NCI-H1436 (cell line): Measurements from ENCODE around the gene PTGIR.

Experiments used
- DNase-seq: peaks from one replicate; lab custom pipeline; 2025; lab: John Stamatoyannopoulos, UW

PTGIR gene

DNA sequence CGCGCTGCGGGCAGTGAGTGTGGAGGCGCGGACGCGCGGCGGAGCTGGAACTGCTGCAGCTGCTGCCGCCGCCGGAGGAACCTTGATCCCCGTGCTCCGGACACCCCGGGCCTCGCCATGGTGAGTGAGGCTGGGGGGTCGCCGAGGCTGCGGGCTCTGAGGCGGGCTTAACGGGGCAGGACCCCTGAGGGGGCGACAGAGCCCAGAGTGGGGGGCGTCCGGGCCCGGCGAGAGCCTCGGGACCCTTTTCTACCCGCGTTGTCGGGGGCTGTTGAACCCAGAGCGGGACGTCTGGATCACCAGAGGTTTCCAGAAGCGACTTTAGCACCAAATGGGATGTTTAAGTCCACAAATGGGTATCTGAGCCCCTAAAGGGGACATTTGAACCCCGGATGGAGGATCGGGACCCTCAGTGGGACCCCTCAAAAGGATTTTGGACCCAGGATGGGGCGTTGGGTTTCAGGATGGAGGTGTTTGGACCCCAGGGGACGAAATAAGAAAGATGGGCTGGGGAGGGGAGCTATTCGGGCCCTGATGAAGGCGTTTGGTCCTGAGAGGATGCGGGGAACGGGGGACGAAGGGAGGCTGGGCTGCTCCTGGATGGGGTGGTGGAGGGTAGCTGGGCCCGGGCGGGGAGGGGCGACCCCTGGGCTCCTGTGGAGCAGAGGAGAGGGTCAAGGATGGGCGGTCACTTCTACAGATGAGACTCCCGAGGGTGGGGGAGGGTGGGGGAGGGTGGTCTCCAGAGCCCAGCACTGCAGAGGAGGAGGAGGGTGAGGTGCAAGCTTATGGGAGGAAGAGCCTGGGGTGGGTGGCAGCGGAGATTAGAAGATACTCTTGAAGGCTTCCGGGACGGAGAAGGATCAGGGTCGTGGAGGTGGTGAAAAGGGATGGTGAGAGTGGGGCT, 23.3 kb downstream of the PTGIR start, which contains the start of gene CALM3:
Gene CALM3, plus strand, starts transcription at position 13 of the 907 bp plus-strand sequence. Its CDS starts 105 bp downstream, at position 118.
- no peak for DNase-seq

DNA sequence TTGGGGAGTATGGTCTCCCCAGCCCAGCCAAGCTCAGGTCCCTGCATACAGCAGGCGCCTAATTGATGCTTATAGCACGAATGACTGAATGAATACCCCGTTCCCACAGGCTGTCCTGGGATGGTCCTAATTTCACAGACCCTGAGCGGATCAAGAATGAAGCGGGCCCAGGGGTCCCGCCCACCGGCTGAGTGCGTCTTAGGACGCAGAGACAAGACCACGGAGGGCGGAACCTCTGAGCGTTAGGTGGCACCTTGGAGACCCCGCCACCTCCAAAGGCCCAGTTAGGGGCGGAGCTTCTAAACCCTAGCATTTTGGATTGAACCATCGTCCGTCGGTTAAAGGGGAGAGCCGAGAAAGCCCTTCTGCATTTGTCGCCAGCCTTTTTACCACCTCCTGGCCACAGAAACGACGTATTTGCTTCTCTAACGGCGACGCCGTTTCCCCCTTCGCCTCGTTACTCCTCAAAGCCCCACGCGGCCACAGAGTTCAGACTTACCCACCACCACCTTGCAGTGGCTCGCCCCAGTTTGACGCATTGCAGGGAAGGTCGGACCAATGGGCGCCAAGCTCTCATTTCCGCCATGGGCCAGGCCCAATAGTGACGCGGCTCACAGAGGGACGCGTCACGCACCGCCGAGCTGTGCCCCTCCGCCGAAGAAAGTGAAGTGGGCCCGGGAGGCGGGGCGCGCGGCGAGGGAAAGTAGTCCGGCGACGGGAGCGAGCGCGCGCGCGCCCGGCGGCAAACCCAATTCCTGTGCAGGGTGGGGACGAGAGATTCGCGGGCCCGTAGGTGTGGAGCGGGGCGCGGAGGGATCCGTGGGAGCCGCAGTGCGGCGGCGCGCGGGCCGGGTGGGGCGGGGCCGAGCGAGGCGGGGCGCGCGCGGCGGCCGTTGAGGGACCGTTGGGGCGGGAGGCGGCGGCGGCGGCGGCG, 24.2 kb downstream of the PTGIR start:
- DNase-seq, result peak; percentile 96

DNA sequence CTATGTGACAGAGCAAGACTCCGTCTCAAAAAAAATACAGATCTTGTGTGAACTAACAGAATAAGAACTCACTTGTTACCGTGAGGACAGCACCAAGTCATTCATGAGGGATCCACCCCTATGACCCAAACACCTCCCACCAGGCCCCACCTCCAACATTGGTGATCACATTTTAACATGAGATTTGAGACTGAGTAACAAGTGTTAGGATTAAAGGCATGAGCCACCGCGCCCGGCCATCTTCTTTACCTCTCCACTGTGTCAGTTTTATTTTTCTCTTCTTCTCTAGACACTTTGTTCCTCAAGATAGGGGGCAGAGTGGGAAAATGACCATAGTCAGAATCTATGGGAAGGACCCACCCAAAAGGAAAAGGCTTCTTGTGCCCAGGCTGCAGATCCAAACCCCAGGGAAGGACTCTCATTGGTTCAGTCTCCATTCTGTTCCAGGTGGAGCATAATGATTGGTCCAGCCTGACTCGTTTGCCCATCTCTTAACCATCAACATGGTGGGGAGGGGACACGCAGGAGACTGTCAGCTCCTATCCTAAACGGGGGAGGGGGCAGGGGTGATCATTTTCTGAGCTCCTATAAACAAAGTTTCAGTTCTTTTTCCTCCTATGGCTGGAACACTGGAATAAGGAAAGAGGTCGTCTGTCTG, 25.0 kb downstream of the PTGIR start:
- no peak for DNase-seq

DNA sequence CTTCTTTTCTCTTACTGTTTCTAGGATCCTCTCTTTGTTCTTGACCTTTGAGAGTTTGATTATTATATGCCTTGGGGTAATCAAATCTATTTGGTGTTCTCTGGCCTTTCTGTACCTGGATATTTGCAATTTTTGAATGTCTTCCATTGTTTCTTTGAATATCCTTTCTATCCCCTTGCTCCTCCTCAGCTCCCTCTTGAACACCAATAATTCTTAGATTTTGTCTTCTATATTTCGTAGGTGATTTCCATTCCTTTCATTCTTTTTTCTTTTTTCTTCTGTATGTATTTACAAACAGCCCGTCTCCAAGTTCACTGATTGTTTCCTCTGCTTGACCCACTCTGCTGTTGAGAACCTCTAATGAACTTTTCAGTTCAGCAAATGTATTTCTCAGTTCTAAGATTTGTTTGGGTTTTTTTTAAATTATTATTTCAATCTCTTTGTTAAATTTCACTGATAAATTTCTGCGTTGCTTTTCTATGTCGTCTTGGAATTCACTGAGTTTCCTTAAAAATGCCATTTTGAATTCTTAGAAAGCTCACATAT, 26.4 kb downstream of the PTGIR start:
- DNase-seq, result no peak

DNA sequence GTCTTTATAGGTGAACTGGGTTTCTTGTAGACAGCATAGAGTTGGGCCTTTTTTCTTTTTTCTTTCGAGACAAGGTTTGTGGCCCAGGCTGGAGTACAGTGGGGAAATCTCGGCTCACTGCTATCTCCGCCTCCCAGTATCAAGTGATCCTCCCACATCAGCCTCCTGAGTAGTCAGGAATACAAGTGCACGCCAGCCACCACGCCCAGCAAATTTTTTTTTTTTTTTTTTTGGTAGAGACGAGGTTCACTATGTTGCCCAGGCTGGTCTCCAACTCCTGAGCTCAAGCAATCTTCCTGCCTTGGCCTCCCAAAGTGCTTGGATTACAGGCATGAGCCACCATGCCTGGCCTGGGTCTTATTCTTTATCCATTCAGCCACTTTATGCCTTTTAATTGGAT, 28.9 kb downstream of the PTGIR start:
- no peak for DNase-seq

DNA sequence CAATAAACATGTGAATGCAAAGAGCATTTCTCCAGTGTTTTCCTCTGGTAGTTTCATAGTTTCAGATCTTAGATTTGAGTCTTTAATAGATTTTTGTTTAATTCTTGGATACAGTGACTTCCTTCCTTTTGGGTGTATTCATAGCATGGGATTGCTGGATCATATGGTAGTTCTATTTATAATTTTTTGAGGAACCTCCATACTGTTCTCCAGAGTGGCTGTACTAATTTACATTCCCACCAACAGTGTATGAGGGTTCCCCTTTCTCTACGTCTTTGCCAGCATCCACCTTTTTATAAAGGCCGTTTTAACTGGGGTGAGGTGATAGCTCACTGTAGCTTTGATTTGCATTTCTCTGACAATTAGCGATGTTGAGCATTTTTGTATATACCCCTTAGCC, 33.0 kb downstream of the PTGIR start:
- no peak for DNase-seq

DNA sequence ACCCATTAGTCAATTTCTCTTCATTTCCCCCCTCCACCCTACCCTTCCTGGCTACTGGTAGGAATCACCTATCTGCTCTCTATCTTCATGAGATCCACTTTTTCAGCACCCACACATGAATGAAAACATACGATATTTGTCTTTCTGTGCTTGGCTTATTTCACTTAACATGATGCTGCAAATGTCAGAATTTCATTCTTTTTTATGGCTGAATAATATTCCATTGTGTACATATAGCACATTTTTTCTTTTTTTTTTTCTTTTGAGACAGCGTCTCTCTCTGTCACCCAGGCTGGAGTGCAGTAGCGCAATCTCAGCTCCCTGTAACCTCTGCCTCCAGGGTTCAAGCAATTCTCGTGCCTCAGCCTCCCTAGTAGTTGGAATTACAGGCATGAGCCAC, 33.6 kb downstream of the PTGIR start:
- DNase-seq, result no peak

DNA sequence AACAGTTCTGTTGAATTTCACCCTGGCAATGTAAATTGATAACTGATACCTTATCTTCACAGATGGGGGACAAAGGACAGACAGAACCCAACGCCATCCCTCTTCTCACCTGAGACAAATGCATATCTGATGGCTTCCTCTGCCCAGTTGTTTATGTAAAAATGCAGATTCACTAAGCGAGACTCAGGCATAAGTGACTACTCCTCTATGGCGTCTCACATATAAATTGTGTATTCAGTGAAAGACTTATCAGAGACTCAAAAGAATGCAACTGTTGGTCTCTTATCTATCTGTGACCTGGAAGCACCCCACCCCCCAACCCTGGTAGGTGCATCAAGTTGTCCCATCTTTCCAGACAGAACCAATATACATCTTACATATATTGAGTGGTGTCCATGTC, 37.0 kb downstream of the PTGIR start:
- DNase-seq, result no peak

DNA sequence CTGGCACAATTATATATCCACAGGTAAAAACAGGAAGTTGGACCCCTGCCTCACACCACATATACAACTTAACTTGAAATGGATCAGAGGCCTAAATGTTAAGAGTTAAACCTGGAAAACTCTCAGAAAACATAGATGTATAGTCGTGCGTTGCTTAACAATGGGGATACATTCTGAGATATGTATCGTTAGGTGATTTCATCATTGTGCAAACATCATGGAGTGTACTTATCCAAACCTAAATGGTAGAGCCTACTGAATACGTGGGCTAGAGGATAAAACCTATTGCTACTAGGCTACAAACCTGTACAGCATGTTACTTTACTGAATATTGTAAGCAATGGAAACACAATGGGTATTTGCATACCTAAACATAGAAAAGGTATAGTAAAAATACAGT, 38.6 kb downstream of the PTGIR start:
- no peak for DNase-seq

DNA sequence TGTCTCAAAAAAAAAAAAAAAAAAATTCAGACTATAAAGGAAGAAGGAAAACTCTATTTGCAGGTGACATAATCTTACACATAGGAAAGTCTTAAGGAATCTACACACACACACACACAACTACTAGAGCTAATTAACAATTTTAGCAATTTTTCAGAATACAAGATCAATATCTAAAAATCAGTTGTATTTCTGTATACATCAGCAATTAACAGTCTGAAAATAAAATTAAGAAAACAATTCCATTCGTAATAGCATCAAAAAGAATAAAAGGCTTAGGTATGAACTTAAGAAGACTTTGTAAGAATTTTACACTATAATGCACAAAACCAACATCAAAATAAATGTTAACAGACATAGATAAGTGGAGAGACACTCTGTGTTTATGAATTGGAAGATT, 39.4 kb downstream of the PTGIR start:
- DNase-seq, result no peak

DNA sequence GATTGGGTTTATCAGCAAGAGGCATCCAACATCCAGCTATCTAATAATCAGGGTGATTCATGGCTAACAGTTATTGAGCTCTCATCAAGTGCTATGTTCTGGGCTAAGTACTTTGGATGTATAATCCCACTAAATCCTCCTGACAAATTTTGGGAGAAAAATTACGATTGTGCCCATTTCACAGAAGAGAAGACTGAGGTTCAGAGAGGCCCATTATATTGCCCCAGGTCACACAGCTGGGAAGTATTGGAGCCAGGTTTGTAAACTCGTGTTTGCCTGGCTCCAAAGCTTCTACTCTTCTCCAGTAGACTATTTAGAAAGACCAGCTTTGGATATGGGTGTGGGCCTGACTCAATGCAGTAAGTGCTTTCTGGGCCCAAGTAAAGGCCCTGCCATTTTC, 44.6 kb downstream of the PTGIR start:
- no peak for DNase-seq

DNA sequence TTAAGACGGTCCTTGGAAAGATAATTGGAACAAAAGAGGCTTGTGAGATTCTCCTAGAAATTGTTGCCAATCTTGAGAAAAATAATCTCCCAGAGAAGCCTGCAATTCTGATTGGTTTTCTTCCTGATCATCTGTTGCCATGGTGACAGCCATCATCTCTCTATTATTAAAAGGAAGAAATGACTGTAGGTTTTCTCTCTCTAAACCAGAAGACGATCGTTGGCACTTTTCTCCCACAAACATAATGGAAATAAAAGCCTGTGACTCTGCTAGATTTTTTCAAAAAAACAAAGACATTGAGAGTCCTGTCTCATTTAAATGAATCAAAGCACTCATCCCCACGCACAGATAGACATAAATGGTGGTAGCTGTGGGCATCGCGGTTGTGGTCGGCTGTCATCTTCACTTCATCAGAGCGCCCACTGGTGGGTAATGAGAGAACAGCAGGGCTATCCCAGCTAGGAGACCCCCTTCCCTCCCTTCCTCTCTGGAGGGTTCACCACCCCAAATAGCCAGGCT, 45.5 kb downstream of the PTGIR start:
- DNase-seq, result no peak

DNA sequence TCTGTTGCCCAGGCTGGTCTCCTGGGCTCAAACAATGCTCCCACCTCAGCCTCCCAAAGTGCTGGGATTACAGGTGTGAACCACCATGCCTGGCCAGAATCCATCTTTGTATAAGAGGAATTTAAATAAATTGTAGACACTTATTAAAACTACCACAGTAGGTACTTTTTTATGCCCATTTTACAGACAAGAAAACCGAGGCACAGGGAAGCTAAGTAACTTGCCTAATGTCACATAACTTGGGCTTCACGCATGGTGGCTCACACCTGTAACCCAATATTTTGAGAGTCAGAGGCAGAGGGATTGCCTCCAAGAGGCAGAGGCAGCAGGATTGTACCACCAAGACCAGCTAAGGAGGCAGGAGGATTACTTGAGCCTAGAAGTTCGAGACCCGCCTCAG, 46.4 kb downstream of the PTGIR start:
- no peak for DNase-seq

DNA sequence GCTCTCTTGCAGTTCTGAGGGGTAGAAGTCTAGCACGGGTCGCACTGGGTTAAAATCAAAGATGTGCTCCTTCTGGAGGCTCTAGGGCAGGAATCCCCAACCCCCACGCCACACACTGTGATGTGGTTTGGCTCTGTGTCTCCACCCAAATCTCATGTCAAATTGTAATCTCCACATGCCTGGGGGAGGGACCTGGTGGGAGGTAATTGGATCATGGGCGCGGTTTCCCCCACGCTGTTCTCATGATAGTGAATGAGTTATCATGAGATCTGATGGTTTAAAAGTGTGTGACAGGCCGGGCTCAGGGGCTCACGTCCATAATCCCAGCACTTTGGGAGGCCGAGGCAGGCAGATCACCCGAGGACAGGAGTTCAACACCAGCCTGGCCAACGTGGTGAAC, 50.4 kb downstream of the PTGIR start:
- DNase-seq, result no peak

DNA sequence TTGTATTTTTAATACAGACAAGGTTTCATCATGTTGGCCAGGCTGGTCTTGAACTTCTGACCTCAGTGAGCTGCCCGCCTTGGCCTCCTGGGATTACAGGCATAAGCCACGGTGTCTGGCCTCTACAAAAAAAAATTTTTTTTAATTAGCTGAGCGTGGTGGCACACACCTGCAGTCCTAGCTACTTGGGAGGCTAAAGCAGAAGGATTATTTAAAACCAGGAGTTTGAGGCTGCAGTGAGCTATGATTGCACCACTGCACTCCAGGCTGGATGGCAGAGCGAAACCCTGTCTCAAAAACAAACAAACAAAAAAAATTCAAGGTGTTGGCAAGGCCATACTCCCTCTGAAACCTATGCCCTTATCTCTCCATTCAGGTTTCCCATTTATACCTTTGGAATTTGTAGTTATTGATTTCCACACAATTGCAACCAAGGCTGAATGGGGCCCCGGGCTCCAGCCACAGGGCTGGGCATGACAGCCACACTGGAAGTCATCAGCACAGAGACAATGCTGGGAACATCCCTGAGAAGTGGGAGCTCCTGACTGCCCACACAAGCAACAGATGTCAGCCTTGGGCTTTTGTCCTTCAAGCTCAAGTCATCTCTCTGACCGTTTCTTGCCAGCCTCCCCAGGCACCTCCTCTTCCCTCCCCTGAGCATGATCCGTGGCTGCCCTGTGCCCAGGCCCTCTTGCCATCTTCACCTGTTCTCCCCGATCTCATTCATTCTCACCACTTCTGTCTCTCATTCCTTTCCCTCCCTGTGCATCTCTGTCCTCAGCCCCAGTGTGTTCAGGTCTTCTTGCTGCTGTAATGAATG, 51.0 kb downstream of the PTGIR start:
- DNase-seq, result no peak

DNA sequence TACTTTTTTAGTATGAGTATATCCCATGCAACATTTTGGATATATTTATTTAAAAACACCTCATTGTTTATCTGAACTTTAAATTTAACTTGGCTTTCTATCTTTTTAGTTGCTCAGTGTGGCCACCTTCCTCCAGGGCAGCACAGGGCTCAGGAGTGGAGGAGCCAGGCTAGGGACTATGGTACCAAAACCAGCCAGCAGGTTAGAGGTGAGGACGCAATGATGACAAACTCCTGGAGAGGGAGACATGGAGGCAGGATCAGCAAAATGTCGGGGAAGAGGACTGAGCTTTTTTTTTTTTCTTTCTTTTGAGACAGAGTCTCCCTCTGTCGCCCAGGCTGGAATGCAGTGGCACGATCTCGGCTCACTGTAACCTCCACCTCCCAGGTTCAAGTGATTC, 53.4 kb downstream of the PTGIR start:
- peak; percentile 9 for DNase-seq
